DND-41 (cell line): ENCODE measurements around the gene AFG3L2.

Experiments used
- EZH2 ChIP-seq: IDR thresholded peaks from 3 replicates; pipeline ENCODE4 v1.6.1; 2012; ENCODE audit warnings: borderline replicate concordance, low read depth, mild to moderate bottlenecking, moderate library complexity, low read length, inconsistent platforms; ENCODE audit not compliant: severe bottlenecking
- TF ChIP-seq, protein P1 (sequence below): IDR thresholded peaks from 2 replicates; pipeline ENCODE4 v1.5.1; 2012; ENCODE audit warnings: borderline replicate concordance, low read length, moderate library complexity, mild to moderate bottlenecking; ENCODE audit not compliant: poor library complexity, severe bottlenecking; ENCODE audit errors: extremely low read depth

DNA sequence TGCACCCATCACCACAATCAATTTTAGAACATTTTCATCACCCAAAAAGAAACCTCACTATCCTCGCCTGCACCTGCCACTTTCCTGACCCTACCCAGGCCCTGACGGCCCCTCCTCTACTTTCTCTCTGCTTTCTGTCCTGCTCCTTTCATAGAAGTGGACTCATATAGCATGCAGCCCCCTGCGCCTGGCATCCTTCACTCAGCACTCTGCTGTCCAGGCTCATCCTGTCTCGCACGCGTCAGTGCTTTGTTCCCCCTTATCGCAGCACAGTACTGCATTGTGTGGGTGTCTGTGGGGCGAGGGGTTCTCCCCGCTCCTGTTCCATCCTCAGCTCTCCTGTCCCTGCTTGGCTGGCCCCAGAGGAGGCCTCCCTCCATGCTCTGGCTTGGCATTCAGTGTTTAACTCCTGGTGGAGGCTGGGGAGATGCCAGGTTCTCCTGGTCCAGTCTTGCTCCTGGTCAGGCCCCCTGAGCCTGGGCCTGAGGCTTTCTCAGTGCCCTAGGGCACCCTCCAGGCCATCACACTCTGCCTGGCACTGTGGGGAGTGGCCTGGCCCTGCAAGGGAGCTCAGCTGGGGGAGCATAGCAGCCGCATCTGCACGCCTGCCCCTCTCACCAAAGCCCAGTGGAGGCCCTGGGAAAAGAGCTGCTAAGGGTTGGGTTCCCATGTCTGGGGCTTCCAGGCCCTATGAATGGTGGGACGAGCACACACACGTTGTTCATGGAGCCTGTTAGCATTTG, 75.6 kb downstream of the AFG3L2 start:
- TF ChIP-seq, protein P1, sequence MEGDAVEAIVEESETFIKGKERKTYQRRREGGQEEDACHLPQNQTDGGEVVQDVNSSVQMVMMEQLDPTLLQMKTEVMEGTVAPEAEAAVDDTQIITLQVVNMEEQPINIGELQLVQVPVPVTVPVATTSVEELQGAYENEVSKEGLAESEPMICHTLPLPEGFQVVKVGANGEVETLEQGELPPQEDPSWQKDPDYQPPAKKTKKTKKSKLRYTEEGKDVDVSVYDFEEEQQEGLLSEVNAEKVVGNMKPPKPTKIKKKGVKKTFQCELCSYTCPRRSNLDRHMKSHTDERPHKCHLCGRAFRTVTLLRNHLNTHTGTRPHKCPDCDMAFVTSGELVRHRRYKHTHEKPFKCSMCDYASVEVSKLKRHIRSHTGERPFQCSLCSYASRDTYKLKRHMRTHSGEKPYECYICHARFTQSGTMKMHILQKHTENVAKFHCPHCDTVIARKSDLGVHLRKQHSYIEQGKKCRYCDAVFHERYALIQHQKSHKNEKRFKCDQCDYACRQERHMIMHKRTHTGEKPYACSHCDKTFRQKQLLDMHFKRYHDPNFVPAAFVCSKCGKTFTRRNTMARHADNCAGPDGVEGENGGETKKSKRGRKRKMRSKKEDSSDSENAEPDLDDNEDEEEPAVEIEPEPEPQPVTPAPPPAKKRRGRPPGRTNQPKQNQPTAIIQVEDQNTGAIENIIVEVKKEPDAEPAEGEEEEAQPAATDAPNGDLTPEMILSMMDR, result no peak
- TF ChIP-seq EZH2, result no peak
